Hepatocyte (in vitro differentiated cells): Measurements from ENCODE around the gene ARFRP1. TPM values are rescaled to one million over a fixed set of nuclear protein-coding genes. Genes with fewer than 3 reads are reported as not detected.

ENCODE experiments used
- DNase-seq: peaks from one replicate; pipeline ENCODE4 v3.0.0-alpha.2; 2016; ENCODE audit warnings: low spot score
- H2AFZ ChIP-seq: fragments of 200-600 bp; sonication (generic); 2 replicates; pipeline ENCODE4 v1.6.0; 2016; ENCODE audit warnings: antibody characterized with exemption, mild to moderate bottlenecking
- H3K27ac ChIP-seq: fragments of 200-600 bp; sonication (generic); 2 replicates; pipeline ENCODE4 v1.5.1; 2016; ENCODE audit warnings: mild to moderate bottlenecking
- H3K27me3 ChIP-seq: fragments of 200-600 bp; sonication (generic); 2 replicates; pipeline ENCODE4 v1.6.1; 2016
- H3K36me3 ChIP-seq: fragments of 200-600 bp; sonication (generic); replicated peaks from 2 replicates; pipeline ENCODE4 v1.5.1; 2016; ENCODE audit warnings: low read depth; ENCODE audit not compliant: insufficient read depth
- H3K4me1 ChIP-seq: fragments of 200-600 bp; sonication (generic); 2 replicates; pipeline ENCODE4 v1.5.1; 2016; ENCODE audit warnings: mild to moderate bottlenecking, moderate library complexity; ENCODE audit not compliant: insufficient read depth
- H3K4me2 ChIP-seq: fragments of 200-600 bp; sonication (generic); 2 replicates; pipeline ENCODE4 v1.6.0; 2016
- H3K4me3 ChIP-seq: fragments of 200-600 bp; sonication (generic); 2 replicates; pipeline ENCODE4 v1.5.1; 2016; ENCODE audit warnings: mild to moderate bottlenecking
- H3K79me2 ChIP-seq: fragments of 200-600 bp; sonication (generic); 2 replicates; pipeline ENCODE4 v1.6.0; 2017; ENCODE audit warnings: mild to moderate bottlenecking
- H3K9me2 ChIP-seq: fragments of 200-600 bp; sonication (generic); replicated peaks from 2 replicates; pipeline ENCODE4 v1.6.0; 2017; ENCODE audit warnings: mild to moderate bottlenecking; ENCODE audit not compliant: insufficient read depth
- H3K9me3 ChIP-seq: fragments of 200-600 bp; sonication (generic); 2 replicates; pipeline ENCODE4 v1.5.1; 2016; ENCODE audit warnings: low read depth, mild to moderate bottlenecking
- H4K20me1 ChIP-seq: fragments of 200-600 bp; sonication (generic); 2 replicates; pipeline ENCODE4 v1.6.0; 2016; ENCODE audit warnings: mild to moderate bottlenecking; ENCODE audit not compliant: insufficient read depth, poor library complexity, severe bottlenecking
- CTCF ChIP-seq: fragments of 200-600 bp; sonication (generic); IDR thresholded peaks from 2 replicates; pipeline ENCODE4 v1.5.1; 2016; ENCODE audit warnings: antibody characterized with exemption, mild to moderate bottlenecking; ENCODE audit not compliant: poor library complexity
- EZH2 ChIP-seq: fragments of 200-600 bp; sonication (generic); IDR thresholded peaks from 2 replicates; pipeline ENCODE4 v1.6.1; 2016; ENCODE audit warnings: antibody characterized with exemption, mild to moderate bottlenecking, borderline replicate concordance
- EZH2phosphoT487 ChIP-seq: fragments of 200-600 bp; sonication (generic); IDR thresholded peaks from one replicate; pipeline ENCODE4 v1.6.1; 2018; ENCODE audit warnings: antibody characterized with exemption, mild to moderate bottlenecking, low read depth, moderate library complexity; ENCODE audit not compliant: unreplicated experiment, severe bottlenecking
- WGBS: methylation state at CpG from one replicate; pipeline ENCODE4 v1.1.6; 2016; ENCODE audit warnings: low lambda C conversion rate; ENCODE audit errors: missing lambda C conversion rate; 5-methylcytosine and 5-hydroxymethylcytosine counted together
- polyA plus RNA-seq: library from polyadenylated mRNA; unstranded; fragments of >200 nt; fragmentation: Nextera tagmentation; extraction: Ambion mirVana; gene quantifications from 2 replicates; pipeline ENCODE4 v1.2.1, GENCODE V29; 2016
- total RNA-seq: library from RNA; depleted of rRNA; stranded (reverse); fragments of >200 nt; gene quantifications from 2 replicates; pipeline ENCODE4 v1.2.3, GENCODE V29; 2014

The ARFRP1 gene
- total and polyA plus RNA-seq, 2 experiments from 2014 or later, result 31.5 to 38.0 TPM

- H3K4me3 ChIP-seq, result no peak overlapping the region
- WGBS, result 96% methylated on average over 9 of the region's 9 CpGs
- no peaks in the 10 kb centered on the region for H3K27me3 ChIP-seq
- no peaks in the 10 kb centered on the region for H3K36me3 ChIP-seq
- H3K27ac ChIP-seq, result no peak overlapping the region
- peaks cover 10% of the 10 kb centered on the region for H3K79me2 ChIP-seq
- DNase-seq, result no peak
- no peaks in the 10 kb centered on the region for H4K20me1 ChIP-seq
- no peak overlapping the region for H2AFZ ChIP-seq
- peaks cover 7% of the 10 kb centered on the region for H3K4me1 ChIP-seq
- TF ChIP-seq EZH2 (no peak), EZH2phosphoT487 (no peak), CTCF (no peak)
- no peak overlapping the region for H3K4me2 ChIP-seq
- H3K9me3 ChIP-seq, result no peaks in the 10 kb centered on the region
- no peaks in the 10 kb centered on the region for H3K9me2 ChIP-seq
These were observed 45.0 kb downstream of the ARFRP1 start for GRCh38 chr20:63662813-63663189.

- Histone ChIP-seq H3K9me3 (no peaks in the 10 kb centered on the region), H3K4me2 (no peak overlapping the region), H2AFZ (no peak overlapping the region), H3K27me3 (no peaks in the 10 kb centered on the region), H3K9me2 (no peaks in the 10 kb centered on the region), H3K27ac (no peak overlapping the region), H3K36me3 (no peaks in the 10 kb centered on the region), H3K79me2 (peaks cover 10% of the 10 kb centered on the region), H3K4me1 (peaks cover 7% of the 10 kb centered on the region), H3K4me3 (no peak overlapping the region), H4K20me1 (no peaks in the 10 kb centered on the region)
- 94% methylated on average over 33 of the region's 33 CpGs for WGBS
- DNase-seq, result no peak
- TF ChIP-seq EZH2phosphoT487, result no peak
- TF ChIP-seq EZH2, result no peak
- TF ChIP-seq CTCF, result no peak
These were observed 45.6 kb downstream of the ARFRP1 start for GRCh38 chr20:63661959-63662812.

GRCh38 chr20:63661108-63661507, 46.7 kb downstream of the ARFRP1 start:
- peaks cover 10% of the 10 kb centered on the region for H3K79me2 ChIP-seq
- no peak for DNase-seq
- no peaks in the 10 kb centered on the region for H4K20me1 ChIP-seq
- no peak overlapping the region for H3K4me2 ChIP-seq
- H3K36me3 ChIP-seq, result no peaks in the 10 kb centered on the region
- H3K4me3 ChIP-seq, result no peak overlapping the region
- no peaks in the 10 kb centered on the region for H3K9me3 ChIP-seq
- H3K4me1 ChIP-seq, result peaks cover 7% of the 10 kb centered on the region
- H2AFZ ChIP-seq, result no peak overlapping the region
- no peaks in the 10 kb centered on the region for H3K27me3 ChIP-seq
- no peaks in the 10 kb centered on the region for H3K9me2 ChIP-seq
- no peak for TF ChIP-seq EZH2phosphoT487
- no peak for TF ChIP-seq CTCF
- TF ChIP-seq EZH2, result no peak
- WGBS, result 99% methylated on average over 22 of the region's 22 CpGs
- H3K27ac ChIP-seq, result no peak overlapping the region
